Fibroblast of the aortic adventitia (primary cell): Measurements from ENCODE around the gene COL6A2. TPM values are rescaled to one million over a fixed set of nuclear protein-coding genes. Genes with fewer than 3 reads are reported as not detected.

Experiments
- DNase-seq: peaks from one replicate; pipeline ENCODE4 v3.0.0-alpha.2; 2010; ENCODE audit warnings: low read depth
- H3K4me3 ChIP-seq: 2 replicates; pipeline ENCODE4 v1.5.1; 2011; ENCODE audit warnings: low read depth, mild to moderate bottlenecking, control low read depth, low read length, moderate library complexity
- total RNA-seq: library from RNA; depleted of rRNA; stranded (reverse); fragments of >200 nt; gene quantifications from 2 replicates; pipeline ENCODE4 v1.2.3, GENCODE V29; 2012; ENCODE audit warnings: low replicate concordance
- TF ChIP-seq, protein P1 (sequence below): IDR thresholded peaks from 2 replicates; pipeline ENCODE4 v1.5.1; 2011; ENCODE audit warnings: mild to moderate bottlenecking, low read length, control low read depth, inconsistent platforms; ENCODE audit not compliant: insufficient read depth

Gene COL6A2
- total RNA-seq, 1 donor, result 1,068 TPM

- no peak for DNase-seq
- TF ChIP-seq, protein P1, sequence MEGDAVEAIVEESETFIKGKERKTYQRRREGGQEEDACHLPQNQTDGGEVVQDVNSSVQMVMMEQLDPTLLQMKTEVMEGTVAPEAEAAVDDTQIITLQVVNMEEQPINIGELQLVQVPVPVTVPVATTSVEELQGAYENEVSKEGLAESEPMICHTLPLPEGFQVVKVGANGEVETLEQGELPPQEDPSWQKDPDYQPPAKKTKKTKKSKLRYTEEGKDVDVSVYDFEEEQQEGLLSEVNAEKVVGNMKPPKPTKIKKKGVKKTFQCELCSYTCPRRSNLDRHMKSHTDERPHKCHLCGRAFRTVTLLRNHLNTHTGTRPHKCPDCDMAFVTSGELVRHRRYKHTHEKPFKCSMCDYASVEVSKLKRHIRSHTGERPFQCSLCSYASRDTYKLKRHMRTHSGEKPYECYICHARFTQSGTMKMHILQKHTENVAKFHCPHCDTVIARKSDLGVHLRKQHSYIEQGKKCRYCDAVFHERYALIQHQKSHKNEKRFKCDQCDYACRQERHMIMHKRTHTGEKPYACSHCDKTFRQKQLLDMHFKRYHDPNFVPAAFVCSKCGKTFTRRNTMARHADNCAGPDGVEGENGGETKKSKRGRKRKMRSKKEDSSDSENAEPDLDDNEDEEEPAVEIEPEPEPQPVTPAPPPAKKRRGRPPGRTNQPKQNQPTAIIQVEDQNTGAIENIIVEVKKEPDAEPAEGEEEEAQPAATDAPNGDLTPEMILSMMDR, result no peak
- H3K4me3 ChIP-seq, result no peak overlapping the region
These were observed 27.3 kb downstream of the COL6A2 start for GRCh38 chr21:46124926-46125845.

DNA sequence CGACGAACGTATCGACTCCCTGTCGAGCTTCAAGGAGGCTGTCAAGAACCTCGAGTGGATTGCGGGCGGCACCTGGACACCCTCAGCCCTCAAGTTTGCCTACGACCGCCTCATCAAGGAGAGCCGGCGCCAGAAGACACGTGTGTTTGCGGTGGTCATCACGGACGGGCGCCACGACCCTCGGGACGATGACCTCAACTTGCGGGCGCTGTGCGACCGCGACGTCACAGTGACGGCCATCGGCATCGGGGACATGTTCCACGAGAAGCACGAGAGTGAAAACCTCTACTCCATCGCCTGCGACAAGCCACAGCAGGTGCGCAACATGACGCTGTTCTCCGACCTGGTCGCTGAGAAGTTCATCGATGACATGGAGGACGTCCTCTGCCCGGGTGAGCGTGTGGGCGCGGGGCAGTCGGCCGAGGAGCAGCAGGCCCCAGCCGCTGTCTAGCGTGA is 28.0 kb downstream of the COL6A2 start:
- TF ChIP-seq, protein P1, result no peak
- no peak for DNase-seq
- H3K4me3 ChIP-seq, result no peak overlapping the region

GRCh38 chr21:46126309-46127238 is 28.7 kb downstream of the COL6A2 start:
- TF ChIP-seq, protein P1, result no peak
- DNase-seq, result no peak
- H3K4me3 ChIP-seq, result no peak overlapping the region

- DNase-seq, result no peak
- TF ChIP-seq, protein P1, result no peak
- no peak overlapping the region for H3K4me3 ChIP-seq
These were observed 29.6 kb downstream of the COL6A2 start for GRCh38 chr21:46127239-46128105.

GRCh38 chr21:46128106-46128932 is 30.4 kb downstream of the COL6A2 start:
- H3K4me3 ChIP-seq, result no peak overlapping the region
- TF ChIP-seq, protein P1, result no peak
- DNase-seq, result no peak
